ENCODE measurements around the gene MON1B. TPM values are rescaled to one million over a fixed set of nuclear protein-coding genes. Genes with fewer than 3 reads are reported as not detected.

MON1B gene
- polyA plus RNA-seq = 9.1 to 18.3 TPM (median 9.7 TPM) in 3 replicates
- 10.7 TPM for polyA plus RNA-seq (2011; ENCODE audit: low read depth)
- 10.4 and 11.5 TPM in 2 replicates for polyA plus RNA-seq (2011; cell fraction: cytosol; rRNA removed)
- polyA plus RNA-seq (2011; cell fraction: nucleus; rRNA removed) = 31.0 and 38.3 TPM in 2 replicates
- 11.0 and 19.5 TPM in 2 replicates for polyA plus RNA-seq (2012; ENCODE audit: low replicate concordance)
- polyA minus RNA-seq = 11.2 to 41.5 TPM (median 14.8 TPM) in 3 replicates
- polyA minus RNA-seq (2011; cell fraction: cytosol; rRNA and poly(A)+ RNA removed) = 19.4 TPM
- polyA minus RNA-seq (2011; cell fraction: nucleus; rRNA and poly(A)+ RNA removed) = 14.0 and 14.7 TPM in 2 replicates

GRCh38 chr16:77190478-77191258, at the start of gene MON1B:
MON1B (plus strand) TSS chr16:77191190; CDS start chr16:77191486, 296 bp downstream.
- FAIRE-seq (peak; percentile 86), DNase-seq (ENCODE audit: low read depth, low spot score) (peak; percentile 92)
- Histone ChIP-seq H3K79me2 (ENCODE audit: control insufficient read depth, insufficient read depth, low read length) (peaks cover 31% of the 10 kb centered on the region), H3K4me1 (ENCODE audit: control insufficient read depth, extremely low read depth, insufficient read depth, low read length) (peaks cover 10% of the 10 kb centered on the region), H3K9me1 (ENCODE audit: control insufficient read depth, extremely low read depth, insufficient read depth, low read length) (no peaks in the 10 kb centered on the region), H3K36me3 (ENCODE audit: control insufficient read depth in 2 of 2, extremely low read depth in 1 of 2, insufficient read depth in 2 of 2, low read length in 2 of 2) (peaks cover 10 to 14% of the 10 kb centered on the region in 2 experiments), H3K27ac (ENCODE audit: control insufficient read depth, insufficient read depth, low read length) (peak within 1 kb of the TSS; percentile 83), H3K27me3 (ENCODE audit: control insufficient read depth, extremely low read depth, insufficient read depth, low read length) (no peaks in the 10 kb centered on the region), H3K4me3 (ENCODE audit: control insufficient read depth in 2 of 3, extremely low read depth in 1 of 3, insufficient read depth in 2 of 3, low read depth in 1 of 3, low read length in 3 of 3) (peak within 1 kb of the TSS; percentile 70 to 93 (median 92)), H3K9me3 (ENCODE audit: control insufficient read depth, low read depth, low read length) (no peaks in the 10 kb centered on the region), H3K4me2 (ENCODE audit: control insufficient read depth, extremely low read depth, insufficient read depth, low read depth, low read length) (peak within 1 kb of the TSS; percentile 95), H2AFZ (ENCODE audit: control insufficient read depth, low read length) (peak within 1 kb of the TSS; percentile 95), H3K9ac (ENCODE audit: control insufficient read depth, extremely low read depth, insufficient read depth, low read length) (peak within 1 kb of the TSS; percentile 86), H4K20me1 (ENCODE audit: control insufficient read depth, extremely low read depth, insufficient read depth, low read length) (no peaks in the 10 kb centered on the region)
- dilution Hi-C loops (cut with MboI; ENCODE audit: extremely low pct_ligation_motif_present, low sequenced_read_pairs) = no loop called here
- TF ChIP-seq EZH2 (IDR thresholded peaks at IDR 0.05; ENCODE audit: low read length) = no peak
- TF ChIP-seq, protein P1, sequence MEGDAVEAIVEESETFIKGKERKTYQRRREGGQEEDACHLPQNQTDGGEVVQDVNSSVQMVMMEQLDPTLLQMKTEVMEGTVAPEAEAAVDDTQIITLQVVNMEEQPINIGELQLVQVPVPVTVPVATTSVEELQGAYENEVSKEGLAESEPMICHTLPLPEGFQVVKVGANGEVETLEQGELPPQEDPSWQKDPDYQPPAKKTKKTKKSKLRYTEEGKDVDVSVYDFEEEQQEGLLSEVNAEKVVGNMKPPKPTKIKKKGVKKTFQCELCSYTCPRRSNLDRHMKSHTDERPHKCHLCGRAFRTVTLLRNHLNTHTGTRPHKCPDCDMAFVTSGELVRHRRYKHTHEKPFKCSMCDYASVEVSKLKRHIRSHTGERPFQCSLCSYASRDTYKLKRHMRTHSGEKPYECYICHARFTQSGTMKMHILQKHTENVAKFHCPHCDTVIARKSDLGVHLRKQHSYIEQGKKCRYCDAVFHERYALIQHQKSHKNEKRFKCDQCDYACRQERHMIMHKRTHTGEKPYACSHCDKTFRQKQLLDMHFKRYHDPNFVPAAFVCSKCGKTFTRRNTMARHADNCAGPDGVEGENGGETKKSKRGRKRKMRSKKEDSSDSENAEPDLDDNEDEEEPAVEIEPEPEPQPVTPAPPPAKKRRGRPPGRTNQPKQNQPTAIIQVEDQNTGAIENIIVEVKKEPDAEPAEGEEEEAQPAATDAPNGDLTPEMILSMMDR (optimal IDR thresholded peaks at IDR 0.05 in 1 of 3, IDR thresholded peaks at IDR 0.05 in 1 of 3, conservative IDR thresholded peaks at IDR 0.05 in 1 of 3; ENCODE audit: extremely low read depth in 1 of 3, insufficient read depth in 2 of 3, low read length in 3 of 3) = no peak

- no peak for TF ChIP-seq EZH2 (IDR thresholded peaks at IDR 0.05; ENCODE audit: low read length)
- TF ChIP-seq, protein P1 (optimal IDR thresholded peaks at IDR 0.05 in 1 of 3, IDR thresholded peaks at IDR 0.05 in 1 of 3, conservative IDR thresholded peaks at IDR 0.05 in 1 of 3; ENCODE audit: extremely low read depth in 1 of 3, insufficient read depth in 2 of 3, low read length in 3 of 3) = no peak
- Histone ChIP-seq H3K36me3 (ENCODE audit: control insufficient read depth in 2 of 2, extremely low read depth in 1 of 2, insufficient read depth in 2 of 2, low read length in 2 of 2) (no peaks in the 10 kb centered on the region), H3K9me3 (ENCODE audit: control insufficient read depth, low read depth, low read length) (no peaks in the 10 kb centered on the region), H4K20me1 (ENCODE audit: control insufficient read depth, extremely low read depth, insufficient read depth, low read length) (no peaks in the 10 kb centered on the region), H3K27me3 (ENCODE audit: control insufficient read depth, extremely low read depth, insufficient read depth, low read length) (no peaks in the 10 kb centered on the region), H3K79me2 (ENCODE audit: control insufficient read depth, insufficient read depth, low read length) (no peaks in the 10 kb centered on the region), H3K4me2 (ENCODE audit: control insufficient read depth, extremely low read depth, insufficient read depth, low read depth, low read length) (no peak overlapping the region), H3K9me1 (ENCODE audit: control insufficient read depth, extremely low read depth, insufficient read depth, low read length) (no peaks in the 10 kb centered on the region), H3K27ac (ENCODE audit: control insufficient read depth, insufficient read depth, low read length) (no peak overlapping the region), H3K9ac (ENCODE audit: control insufficient read depth, extremely low read depth, insufficient read depth, low read length) (no peak overlapping the region), H3K4me3 (ENCODE audit: control insufficient read depth in 2 of 3, extremely low read depth in 1 of 3, insufficient read depth in 2 of 3, low read depth in 1 of 3, low read length in 3 of 3) (no peak overlapping the region), H3K4me1 (ENCODE audit: control insufficient read depth, extremely low read depth, insufficient read depth, low read length) (no peaks in the 10 kb centered on the region), H2AFZ (ENCODE audit: control insufficient read depth, low read length) (no peak overlapping the region)
- dilution Hi-C loops (cut with MboI; ENCODE audit: extremely low pct_ligation_motif_present, low sequenced_read_pairs) = no loop called here
- DNase-seq (ENCODE audit: low read depth, low spot score) (no peak), FAIRE-seq (no peak)
These were observed 47.6 kb upstream of the MON1B start for GRCh38 chr16:77143364-77143763.
